ENCODE results near the gene TMEM117. TPM values are rescaled to one million over a fixed set of nuclear protein-coding genes. Genes with fewer than 3 reads are reported as not detected.

TMEM117 gene
- polyA plus RNA-seq, 1 donor (not counting 4 experiments of a cell fraction or from before 2014, with no cell fraction given): 8.5 TPM

GRCh38 chr12:43832463-43833168 lies 3.3 kb upstream of the TMEM117 start:
- no peak overlapping the region for H3K9ac ChIP-seq (ENCODE audit: control insufficient read depth, extremely low read depth, insufficient read depth, low read length)
- DNase-seq (ENCODE audit: low read depth, low spot score) (no peak), FAIRE-seq (no peak)
- H3K79me2 ChIP-seq (ENCODE audit: control insufficient read depth, insufficient read depth, low read length): peaks cover 2% of the 10 kb centered on the region
- no peak for TF ChIP-seq EZH2 (IDR thresholded peaks at IDR 0.05; ENCODE audit: low read length)
- TF ChIP-seq, protein P1, sequence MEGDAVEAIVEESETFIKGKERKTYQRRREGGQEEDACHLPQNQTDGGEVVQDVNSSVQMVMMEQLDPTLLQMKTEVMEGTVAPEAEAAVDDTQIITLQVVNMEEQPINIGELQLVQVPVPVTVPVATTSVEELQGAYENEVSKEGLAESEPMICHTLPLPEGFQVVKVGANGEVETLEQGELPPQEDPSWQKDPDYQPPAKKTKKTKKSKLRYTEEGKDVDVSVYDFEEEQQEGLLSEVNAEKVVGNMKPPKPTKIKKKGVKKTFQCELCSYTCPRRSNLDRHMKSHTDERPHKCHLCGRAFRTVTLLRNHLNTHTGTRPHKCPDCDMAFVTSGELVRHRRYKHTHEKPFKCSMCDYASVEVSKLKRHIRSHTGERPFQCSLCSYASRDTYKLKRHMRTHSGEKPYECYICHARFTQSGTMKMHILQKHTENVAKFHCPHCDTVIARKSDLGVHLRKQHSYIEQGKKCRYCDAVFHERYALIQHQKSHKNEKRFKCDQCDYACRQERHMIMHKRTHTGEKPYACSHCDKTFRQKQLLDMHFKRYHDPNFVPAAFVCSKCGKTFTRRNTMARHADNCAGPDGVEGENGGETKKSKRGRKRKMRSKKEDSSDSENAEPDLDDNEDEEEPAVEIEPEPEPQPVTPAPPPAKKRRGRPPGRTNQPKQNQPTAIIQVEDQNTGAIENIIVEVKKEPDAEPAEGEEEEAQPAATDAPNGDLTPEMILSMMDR (optimal IDR thresholded peaks at IDR 0.05 in 1 of 3, IDR thresholded peaks at IDR 0.05 in 1 of 3, conservative IDR thresholded peaks at IDR 0.05 in 1 of 3; ENCODE audit: extremely low read depth in 1 of 3, insufficient read depth in 2 of 3, low read length in 3 of 3): no peak
- H3K27ac ChIP-seq (ENCODE audit: control insufficient read depth, insufficient read depth, low read length): no peak overlapping the region
- H3K9me1 ChIP-seq (ENCODE audit: control insufficient read depth, extremely low read depth, insufficient read depth, low read length): no peaks in the 10 kb centered on the region
- H4K20me1 ChIP-seq (ENCODE audit: control insufficient read depth, extremely low read depth, insufficient read depth, low read length): no peaks in the 10 kb centered on the region
- no peaks in the 10 kb centered on the region for H3K27me3 ChIP-seq (ENCODE audit: control insufficient read depth, extremely low read depth, insufficient read depth, low read length)
- dilution Hi-C loops (cut with MboI; ENCODE audit: extremely low pct_ligation_motif_present, low sequenced_read_pairs): no loop called here
- H3K36me3 ChIP-seq (ENCODE audit: control insufficient read depth in 2 of 2, extremely low read depth in 1 of 2, insufficient read depth in 2 of 2, low read length in 2 of 2): no peaks in the 10 kb centered on the region
- no peak overlapping the region for H3K4me2 ChIP-seq (ENCODE audit: control insufficient read depth, extremely low read depth, insufficient read depth, low read depth, low read length)
- H2AFZ ChIP-seq (ENCODE audit: control insufficient read depth, low read length): no peak overlapping the region
- H3K4me1 ChIP-seq (ENCODE audit: control insufficient read depth, extremely low read depth, insufficient read depth, low read length): peaks cover 15% of the 10 kb centered on the region
- H3K4me3 ChIP-seq (ENCODE audit: control insufficient read depth in 2 of 3, extremely low read depth in 1 of 3, insufficient read depth in 2 of 3, low read depth in 1 of 3, low read length in 3 of 3): no peak overlapping the region
- no peaks in the 10 kb centered on the region for H3K9me3 ChIP-seq (ENCODE audit: control insufficient read depth, low read depth, low read length)

DNA sequence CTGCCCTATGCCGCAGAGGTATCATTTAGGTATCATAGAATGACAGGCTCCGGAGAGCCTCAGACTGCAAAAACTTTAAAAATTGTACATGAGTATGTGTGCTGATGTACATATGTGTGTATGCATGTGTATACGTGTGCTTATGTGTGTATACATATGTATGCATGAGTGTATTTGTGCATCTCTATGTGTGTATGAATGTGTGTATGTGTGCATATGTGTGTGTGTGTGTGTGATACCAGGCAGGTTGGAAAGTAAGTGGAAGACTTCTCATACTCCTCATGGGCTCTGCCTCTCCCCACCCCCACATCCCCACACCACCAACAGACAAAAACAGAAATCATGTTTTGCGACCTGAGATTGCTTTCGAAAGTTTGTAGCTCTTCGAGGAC lies 621 bp upstream of the TMEM117 start:
- peaks cover 2% of the 10 kb centered on the region for H3K79me2 ChIP-seq (ENCODE audit: control insufficient read depth, insufficient read depth, low read length)
- H3K4me2 ChIP-seq (ENCODE audit: control insufficient read depth, extremely low read depth, insufficient read depth, low read depth, low read length): peak overlapping the region; percentile 77
- H3K4me3 ChIP-seq (ENCODE audit: control insufficient read depth in 2 of 3, extremely low read depth in 1 of 3, insufficient read depth in 2 of 3, low read depth in 1 of 3, low read length in 3 of 3): peak overlapping the region; percentile 72 to 84 (median 75)
- H3K27ac ChIP-seq (ENCODE audit: control insufficient read depth, insufficient read depth, low read length): no peak overlapping the region
- peak overlapping the region; percentile 8 for H2AFZ ChIP-seq (ENCODE audit: control insufficient read depth, low read length)
- no peak for FAIRE-seq
- H3K36me3 ChIP-seq (ENCODE audit: control insufficient read depth in 2 of 2, extremely low read depth in 1 of 2, insufficient read depth in 2 of 2, low read length in 2 of 2): no peaks in the 10 kb centered on the region
- H3K9me3 ChIP-seq (ENCODE audit: control insufficient read depth, low read depth, low read length): no peaks in the 10 kb centered on the region
- no peaks in the 10 kb centered on the region for H4K20me1 ChIP-seq (ENCODE audit: control insufficient read depth, extremely low read depth, insufficient read depth, low read length)
- H3K9ac ChIP-seq (ENCODE audit: control insufficient read depth, extremely low read depth, insufficient read depth, low read length): peak overlapping the region; percentile 86
- TF ChIP-seq EZH2 (IDR thresholded peaks at IDR 0.05; ENCODE audit: low read length): no peak
- TF ChIP-seq, protein P1 (optimal IDR thresholded peaks at IDR 0.05 in 1 of 3, IDR thresholded peaks at IDR 0.05 in 1 of 3, conservative IDR thresholded peaks at IDR 0.05 in 1 of 3; ENCODE audit: extremely low read depth in 1 of 3, insufficient read depth in 2 of 3, low read length in 3 of 3): no peak
- dilution Hi-C loops (cut with MboI; ENCODE audit: extremely low pct_ligation_motif_present, low sequenced_read_pairs): no loop called here
- H3K27me3 ChIP-seq (ENCODE audit: control insufficient read depth, extremely low read depth, insufficient read depth, low read length): no peaks in the 10 kb centered on the region
- no peak for DNase-seq (ENCODE audit: low read depth, low spot score)
- no peaks in the 10 kb centered on the region for H3K9me1 ChIP-seq (ENCODE audit: control insufficient read depth, extremely low read depth, insufficient read depth, low read length)
- peaks cover 4% of the 10 kb centered on the region for H3K4me1 ChIP-seq (ENCODE audit: control insufficient read depth, extremely low read depth, insufficient read depth, low read length)

Data from keratinocyte (primary cell).